Activated naive CD4-positive, alpha-beta T cell treated with anti-CD3 and anti-CD28 coated beads for 36 hours (primary cell): ENCODE data around the gene CELF4. TPM values are rescaled to one million over a fixed set of nuclear protein-coding genes. Genes with fewer than 3 reads are reported as not detected.

Experiments used
- CTCF ChIA-PET: fragments of 350-600 bp; sonication (Branson Sonifier 250); formaldehyde crosslinking; loops from one replicate; lab custom pipeline; 2021; ENCODE audit warnings: antibody characterized with exemption; lab: Charles Lee
- DNase-seq: peaks from one replicate; pipeline ENCODE4 v3.0.0-alpha.2; 2020
- H3K27ac Mint-ChIP-seq: one replicate; pipeline ENCODE4 v1.8.0; 2021; ENCODE audit warnings: mild to moderate bottlenecking, mixed read lengths
- H3K27me3 Mint-ChIP-seq: one replicate; pipeline ENCODE4 v1.8.0; 2021; ENCODE audit warnings: low read depth, mixed read lengths
- H3K36me3 Mint-ChIP-seq: one replicate; pipeline ENCODE4 v1.8.0; 2021; ENCODE audit warnings: low read depth, mixed read lengths
- H3K4me1 Mint-ChIP-seq: one replicate; pipeline ENCODE4 v1.8.0; 2021; ENCODE audit warnings: low read depth, mixed read lengths
- H3K4me3 Mint-ChIP-seq: one replicate; pipeline ENCODE4 v1.8.0; 2021; ENCODE audit warnings: mild to moderate bottlenecking, moderate library complexity, mixed read lengths
- H3K9me3 Mint-ChIP-seq: one replicate; pipeline ENCODE4 v1.8.0; 2021; ENCODE audit warnings: mixed read lengths
- intact Hi-C: fragments of 100-400 bp; cut with micrococcal nuclease; formaldehyde crosslinking; loops from one replicate; pipeline ENCODE4 v1.15.1; 2023
- total RNA-seq, 2 experiments: library from RNA; stranded (reverse); gene quantifications; one replicate each; pipeline ENCODE4 v1.2.3, GENCODE V29; 2021

Gene CELF4
- total RNA-seq, 2 experiments from 2014 or later, result not detected

DNA sequence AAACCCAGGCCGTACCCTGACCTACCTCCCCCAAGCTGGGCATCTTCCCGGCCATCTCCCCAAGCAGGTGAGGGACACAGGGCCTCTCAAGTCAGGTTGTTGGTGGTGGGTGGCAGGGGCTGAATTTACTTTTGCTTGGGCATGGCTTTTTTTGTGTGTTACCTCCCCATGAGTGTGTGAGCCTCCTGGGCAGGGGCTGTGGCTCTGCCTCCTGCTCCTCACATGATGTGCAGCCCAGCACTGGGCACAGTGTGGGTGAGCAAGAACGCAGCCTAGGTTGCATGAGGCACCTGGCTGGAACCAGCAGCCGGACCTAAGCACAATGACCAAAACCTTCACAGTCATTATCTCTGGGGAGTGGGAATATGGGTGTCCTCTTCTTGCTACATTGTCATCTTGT lies 22.3 kb downstream of the CELF4 start:
- no peak overlapping the region for H3K4me3 Mint-ChIP-seq
- intact Hi-C loops, result no loop called here
- peaks cover 1% of the 10 kb centered on the region for H3K4me1 Mint-ChIP-seq
- peaks cover 17% of the 10 kb centered on the region for H3K27me3 Mint-ChIP-seq
- H3K36me3 Mint-ChIP-seq, result no peaks in the 10 kb centered on the region
- DNase-seq, result no peak
- H3K27ac Mint-ChIP-seq, result no peak overlapping the region
- no peaks in the 10 kb centered on the region for H3K9me3 Mint-ChIP-seq
- CTCF ChIA-PET, result interaction anchor here (1.5 kb wide), 1 partner anchor 19 kb away, joined by 3 read pairs; no protein-coding TSS in a partner anchor

DNA sequence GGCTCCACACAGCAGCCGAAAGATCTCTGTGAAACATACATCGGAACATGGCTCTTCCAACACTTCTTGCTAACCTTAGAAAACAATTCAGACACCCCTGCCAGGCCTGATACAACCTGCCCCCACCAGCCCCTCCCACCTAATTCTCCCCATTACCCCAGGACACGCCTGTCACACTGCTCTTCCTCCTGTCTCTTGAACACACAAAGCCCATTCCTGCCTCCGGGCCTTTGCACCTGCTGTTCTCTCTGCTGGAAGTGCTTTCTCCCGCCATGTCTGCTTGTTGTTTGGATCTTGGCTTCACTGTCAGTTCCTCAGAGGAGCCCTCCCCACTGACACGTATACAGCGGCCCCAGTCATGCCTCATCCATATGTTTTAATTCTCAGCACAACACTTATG lies 24.1 kb downstream of the CELF4 start:
- DNase-seq, result no peak
- H3K4me1 Mint-ChIP-seq, result peaks cover 4% of the 10 kb centered on the region
- H3K9me3 Mint-ChIP-seq, result no peaks in the 10 kb centered on the region
- H3K36me3 Mint-ChIP-seq, result no peaks in the 10 kb centered on the region
- CTCF ChIA-PET, result interaction anchor here (0.6 kb wide), 1 partner anchor 238 kb away, joined by 3 read pairs; no protein-coding TSS in a partner anchor
- H3K27ac Mint-ChIP-seq, result no peak overlapping the region
- intact Hi-C loops, result no loop called here
- H3K27me3 Mint-ChIP-seq, result peaks cover 25% of the 10 kb centered on the region
- H3K4me3 Mint-ChIP-seq, result no peak overlapping the region

DNA sequence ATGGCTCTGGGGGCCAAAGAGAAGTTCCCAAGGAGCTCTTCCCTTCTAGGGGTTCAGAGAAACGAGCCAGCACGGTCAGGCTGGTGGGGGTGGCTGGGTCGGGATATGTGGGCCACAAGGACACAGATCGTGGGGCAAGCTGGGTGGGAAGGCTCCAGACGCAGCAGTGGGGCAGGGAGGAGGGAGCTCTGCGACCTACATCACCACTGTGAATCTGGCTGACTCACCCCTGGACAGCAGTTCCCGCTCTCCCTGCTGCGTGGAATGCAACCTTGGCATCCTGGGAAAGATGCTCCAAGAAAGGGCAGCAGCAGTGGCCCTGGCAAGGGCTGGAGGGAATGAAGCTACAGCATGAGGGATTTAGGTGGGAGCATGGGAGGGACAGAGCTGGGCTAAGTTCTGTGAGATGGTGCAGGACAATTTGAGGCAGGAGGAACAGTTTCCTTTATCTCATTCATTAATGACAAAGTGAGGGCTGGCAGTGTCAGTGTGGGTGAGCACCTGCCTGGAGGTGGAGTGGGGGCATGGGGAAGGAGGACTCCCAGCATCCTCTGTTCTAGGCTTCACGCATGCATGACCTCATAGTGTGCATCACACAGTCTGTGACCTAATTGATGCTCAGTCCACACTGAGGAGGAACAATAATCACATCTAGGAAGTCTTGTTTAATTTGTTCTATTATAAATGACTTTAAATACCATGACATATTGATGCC lies 25.0 kb downstream of the CELF4 start:
- intact Hi-C loops, result no loop called here
- Mint-ChIP-seq H3K9me3 (no peaks in the 10 kb centered on the region), H3K4me3 (no peak overlapping the region), H3K4me1 (peaks cover 4% of the 10 kb centered on the region), H3K36me3 (no peaks in the 10 kb centered on the region), H3K27me3 (peaks cover 25% of the 10 kb centered on the region), H3K27ac (no peak overlapping the region)
- CTCF ChIA-PET, result interaction anchor here (0.6 to 0.8 kb wide), 2 partner anchors 239 to 1054 kb away, joined by 3 read pairs; no protein-coding TSS in a partner anchor
- no peak for DNase-seq

DNA sequence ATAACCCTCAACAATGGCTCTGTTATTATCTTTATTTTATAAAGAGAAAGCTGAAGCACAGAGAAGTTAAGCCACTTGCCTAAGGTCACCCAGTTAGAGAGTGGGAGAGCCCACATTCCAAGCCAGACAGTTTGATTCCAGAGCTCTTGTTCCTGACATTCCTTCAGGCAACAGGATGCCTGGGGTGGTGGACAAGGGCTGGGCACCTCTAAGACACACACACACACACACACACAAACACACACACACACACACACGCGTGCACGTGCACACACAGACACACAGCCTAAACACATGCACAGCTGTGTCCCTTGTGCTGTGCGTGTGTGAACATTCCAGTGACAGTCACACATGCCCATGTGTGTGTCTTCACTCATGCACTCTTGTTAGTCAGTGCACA lies 26.4 kb downstream of the CELF4 start:
- peaks cover 25% of the 10 kb centered on the region for H3K27me3 Mint-ChIP-seq
- H3K36me3 Mint-ChIP-seq, result no peaks in the 10 kb centered on the region
- no peak for DNase-seq
- H3K4me3 Mint-ChIP-seq, result no peak overlapping the region
- intact Hi-C loops, result loop anchor here (5.0 kb wide), 2 partner anchors 217 to 597 kb away; no protein-coding TSS in a partner anchor
- CTCF ChIA-PET, result interaction anchor here (0.6 to 1.1 kb wide), 6 partner anchors 11 to 1055 kb away, joined by 3 to 4 read pairs (median 3); no protein-coding TSS in a partner anchor
- no peak overlapping the region for H3K27ac Mint-ChIP-seq
- no peaks in the 10 kb centered on the region for H3K9me3 Mint-ChIP-seq
- H3K4me1 Mint-ChIP-seq, result peaks cover 4% of the 10 kb centered on the region

DNA sequence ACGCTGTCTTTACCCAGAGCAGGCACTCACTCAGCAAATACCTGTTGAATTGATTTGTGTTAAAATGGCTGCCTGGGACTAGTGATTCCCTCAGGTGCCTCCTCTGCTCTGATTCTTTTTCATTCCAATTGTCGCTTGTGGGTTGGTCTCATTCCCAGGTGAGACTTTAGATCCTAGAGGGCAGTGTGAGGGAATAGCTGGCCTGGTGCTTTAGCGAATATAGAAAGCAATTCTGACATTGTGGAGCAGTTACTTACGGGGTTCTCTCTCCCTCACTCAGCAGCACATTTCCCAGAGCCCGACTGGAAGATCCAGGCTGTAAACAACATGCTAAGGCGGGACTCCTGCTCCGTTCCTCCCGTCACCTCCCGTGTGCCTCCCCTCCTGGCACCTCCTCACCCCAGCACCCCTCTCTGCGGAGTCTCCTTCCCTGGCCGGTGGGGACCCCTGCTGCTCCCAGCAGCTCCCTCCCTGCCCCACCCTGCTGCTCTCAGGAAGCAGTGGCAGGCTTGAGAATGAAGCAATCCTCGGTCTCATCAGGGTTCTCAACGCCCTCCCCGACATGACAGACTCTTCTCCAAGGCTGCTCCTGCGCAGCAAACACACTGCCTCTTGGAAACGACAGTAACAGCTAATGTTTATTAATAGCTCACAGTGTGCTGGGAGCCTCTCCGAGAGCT lies 26.9 kb downstream of the CELF4 start:
- Mint-ChIP-seq H3K36me3 (no peaks in the 10 kb centered on the region), H3K9me3 (no peaks in the 10 kb centered on the region)
- intact Hi-C loops, result loop anchor here (1.0 to 5.0 kb wide), 4 partner anchors 94 to 596 kb away; no protein-coding TSS in a partner anchor

DNA sequence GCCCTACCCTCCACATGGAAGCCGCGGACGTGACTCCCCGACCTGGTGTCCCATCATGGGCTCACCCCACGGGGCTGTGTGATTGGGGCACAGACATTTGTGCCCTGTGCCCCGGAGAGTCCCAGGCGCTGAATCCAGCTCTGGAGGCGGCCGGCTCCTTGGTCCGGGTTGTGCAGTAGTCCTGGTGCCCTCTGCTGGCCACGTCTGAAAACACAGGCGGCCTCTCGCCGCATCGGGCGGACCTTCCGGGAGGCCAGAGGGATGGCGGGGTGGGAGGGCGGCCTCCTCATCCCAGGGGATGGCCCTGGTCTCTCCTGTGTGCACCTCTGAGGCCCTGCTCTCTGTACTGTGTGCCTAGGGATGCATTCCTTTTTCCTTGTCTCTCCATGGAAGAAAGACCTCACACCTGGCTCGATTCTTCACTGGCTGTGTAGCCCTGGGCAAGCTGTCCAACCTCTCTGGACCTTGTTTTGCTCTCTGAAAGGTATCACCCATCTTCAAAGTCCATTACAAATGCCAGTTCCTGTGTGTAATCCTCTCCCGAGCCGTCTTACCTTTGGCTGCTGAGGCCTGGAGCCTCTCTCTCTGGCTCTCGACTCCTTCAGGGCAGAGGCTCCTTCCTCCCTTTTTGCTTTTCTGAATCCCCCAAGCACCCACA lies 27.6 kb downstream of the CELF4 start:
- peak; percentile 65 for DNase-seq
- Mint-ChIP-seq H3K36me3 (no peaks in the 10 kb centered on the region), H3K27me3 (peaks cover 25% of the 10 kb centered on the region), H3K9me3 (no peaks in the 10 kb centered on the region), H3K4me1 (peaks cover 4% of the 10 kb centered on the region), H3K27ac (no peak overlapping the region), H3K4me3 (no peak overlapping the region)
- CTCF ChIA-PET, result interaction anchor here (0.5 to 1.5 kb wide), 5 partner anchors 9 to 655 kb away, joined by 3 to 4 read pairs (median 3); no protein-coding TSS in a partner anchor
- intact Hi-C loops, result loop anchor here (1.0 to 5.0 kb wide), 4 partner anchors 94 to 596 kb away; no protein-coding TSS in a partner anchor

More for the DNA sequence above, 26.9 kb downstream of the CELF4 start:
- no peak for DNase-seq
- CTCF ChIA-PET, result interaction anchor here (0.6 to 1.5 kb wide), 5 partner anchors 20 to 196 kb away, joined by 3 to 4 read pairs (median 3); no protein-coding TSS in a partner anchor
- peaks cover 4% of the 10 kb centered on the region for H3K4me1 Mint-ChIP-seq
- peaks cover 25% of the 10 kb centered on the region for H3K27me3 Mint-ChIP-seq
- no peak overlapping the region for H3K27ac Mint-ChIP-seq
- no peak overlapping the region for H3K4me3 Mint-ChIP-seq

DNA sequence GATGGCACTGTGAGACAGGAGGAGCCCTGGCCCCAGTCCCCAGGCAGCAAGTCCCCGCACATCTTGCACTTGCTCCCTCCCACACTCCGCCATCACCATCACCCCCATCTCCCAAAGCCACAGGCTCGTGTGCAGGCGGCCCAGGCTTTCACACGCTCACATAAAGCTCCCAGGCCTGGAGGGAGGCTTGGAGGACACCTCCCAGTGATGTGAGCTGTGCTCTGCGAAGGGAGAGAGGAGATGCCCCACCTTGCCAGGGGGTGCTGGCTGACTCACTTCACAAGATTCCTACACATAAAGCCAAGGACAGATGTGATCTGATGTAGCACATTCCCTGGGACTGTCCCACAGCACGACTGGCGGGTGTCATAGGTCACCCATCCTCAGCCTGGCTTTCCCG lies 28.9 kb downstream of the CELF4 start:
- no peak for DNase-seq
- intact Hi-C loops, result loop anchor here (5.0 kb wide), 2 partner anchors 214 to 594 kb away; no protein-coding TSS in a partner anchor
- CTCF ChIA-PET, result no interaction called here
- no peaks in the 10 kb centered on the region for H3K9me3 Mint-ChIP-seq
- H3K4me3 Mint-ChIP-seq, result no peak overlapping the region
- peaks cover 4% of the 10 kb centered on the region for H3K4me1 Mint-ChIP-seq
- peaks cover 25% of the 10 kb centered on the region for H3K27me3 Mint-ChIP-seq
- no peaks in the 10 kb centered on the region for H3K36me3 Mint-ChIP-seq
- H3K27ac Mint-ChIP-seq, result no peak overlapping the region

DNA sequence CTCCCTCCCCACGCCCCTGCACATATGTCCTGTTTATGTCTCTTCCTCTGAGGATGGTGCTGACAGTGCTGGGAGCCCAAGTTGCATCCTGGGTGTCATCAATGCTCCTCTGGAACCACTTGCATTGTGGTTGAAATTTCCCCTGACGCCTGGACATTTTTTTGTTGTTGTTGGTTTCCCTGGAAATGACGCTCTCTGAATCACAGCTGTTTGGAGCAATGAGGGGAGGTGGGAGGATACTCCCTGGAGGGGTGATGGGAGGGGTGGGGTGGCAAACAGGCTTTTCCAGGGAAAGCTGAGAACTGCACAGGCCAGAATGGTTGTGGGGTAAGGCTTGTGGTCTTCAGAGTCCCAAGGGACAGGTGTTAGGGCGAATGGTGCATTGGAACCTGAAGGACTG lies 29.6 kb downstream of the CELF4 start:
- CTCF ChIA-PET, result interaction anchor here (1.4 kb wide), 1 partner anchor 150 kb away, joined by 3 read pairs; no protein-coding TSS in a partner anchor
- no peak overlapping the region for H3K27ac Mint-ChIP-seq
- DNase-seq, result no peak
- intact Hi-C loops, result loop anchor here (5.0 kb wide), 2 partner anchors 214 to 594 kb away; no protein-coding TSS in a partner anchor
- peaks cover 4% of the 10 kb centered on the region for H3K4me1 Mint-ChIP-seq
- H3K9me3 Mint-ChIP-seq, result no peaks in the 10 kb centered on the region
- H3K36me3 Mint-ChIP-seq, result no peaks in the 10 kb centered on the region
- H3K4me3 Mint-ChIP-seq, result no peak overlapping the region
- H3K27me3 Mint-ChIP-seq, result peaks cover 24% of the 10 kb centered on the region

DNA sequence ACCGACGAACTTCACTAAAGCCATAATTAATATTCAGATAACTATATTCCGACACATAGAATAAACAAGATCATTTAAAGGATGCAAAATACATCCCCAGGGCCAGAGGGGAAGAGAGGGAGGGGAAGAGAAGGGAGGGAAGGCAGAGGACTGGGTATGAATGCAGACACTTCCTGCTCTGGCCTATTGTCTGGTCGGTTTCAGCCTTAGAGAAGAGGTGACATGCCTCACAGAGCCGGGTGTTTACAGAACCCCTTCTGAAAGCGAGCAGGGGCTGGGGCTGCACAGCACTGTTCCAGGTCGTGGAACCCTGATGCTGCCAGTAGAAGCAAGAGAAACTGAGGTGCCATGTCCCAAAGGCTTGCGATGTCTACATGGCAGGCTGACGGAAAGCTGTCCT lies 31.0 kb downstream of the CELF4 start:
- DNase-seq, result no peak
- no peaks in the 10 kb centered on the region for H3K9me3 Mint-ChIP-seq
- H3K36me3 Mint-ChIP-seq, result no peaks in the 10 kb centered on the region
- intact Hi-C loops, result loop anchor here (5.0 kb wide), 2 partner anchors 212 to 592 kb away; no protein-coding TSS in a partner anchor
- H3K4me3 Mint-ChIP-seq, result no peak overlapping the region
- peaks cover 20% of the 10 kb centered on the region for H3K27me3 Mint-ChIP-seq
- CTCF ChIA-PET, result no interaction called here
- H3K4me1 Mint-ChIP-seq, result peaks cover 4% of the 10 kb centered on the region
- no peak overlapping the region for H3K27ac Mint-ChIP-seq

DNA sequence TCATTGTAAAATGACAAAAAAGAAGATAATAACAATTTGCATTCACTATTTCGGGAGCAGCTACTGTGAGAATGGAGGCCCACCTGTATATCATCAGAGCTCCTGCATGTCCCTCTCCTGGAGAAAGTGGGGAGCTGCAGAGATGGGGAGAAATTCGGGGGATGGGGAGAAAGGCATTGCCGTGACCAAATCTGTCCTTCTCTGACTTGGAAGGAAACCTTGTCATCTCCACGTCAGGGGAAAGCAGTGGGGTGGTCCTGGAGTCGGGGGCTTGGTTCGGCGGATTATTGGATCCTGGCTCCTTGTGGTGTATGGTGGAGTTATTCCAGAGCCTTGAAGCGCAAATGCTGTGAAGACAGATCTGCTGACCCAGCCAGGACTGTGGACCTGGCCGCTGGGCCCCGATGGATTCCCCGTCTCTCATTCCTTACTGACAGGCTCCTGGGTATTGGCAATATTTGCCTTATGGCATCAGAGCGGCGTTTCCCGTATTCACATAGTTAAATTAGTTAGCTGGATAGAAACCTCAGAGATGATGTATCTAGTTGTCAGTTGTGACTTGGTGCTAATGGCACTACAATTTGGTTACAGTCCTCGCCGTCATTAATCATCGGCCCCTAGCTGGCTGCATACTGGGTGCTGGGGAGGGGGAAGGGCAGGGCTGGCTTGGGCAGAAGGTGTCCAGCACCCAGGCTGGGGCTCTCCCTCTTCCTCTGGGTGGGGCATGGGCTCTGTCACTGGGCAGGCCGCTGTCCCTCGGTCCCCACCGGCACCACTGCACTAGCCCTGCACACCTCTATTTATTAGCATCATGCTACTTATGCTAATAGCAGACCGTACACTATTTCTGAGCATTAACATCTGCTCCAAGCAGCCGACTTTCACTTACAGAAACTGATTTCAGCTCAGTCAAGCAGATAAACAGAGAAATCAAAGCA lies 31.7 kb downstream of the CELF4 start:
- Mint-ChIP-seq H3K27me3 (peaks cover 18% of the 10 kb centered on the region), H3K36me3 (no peaks in the 10 kb centered on the region), H3K4me1 (peaks cover 4% of the 10 kb centered on the region), H3K27ac (no peak overlapping the region), H3K4me3 (no peak overlapping the region), H3K9me3 (no peaks in the 10 kb centered on the region)
- no peak for DNase-seq
- CTCF ChIA-PET, result no interaction called here
- intact Hi-C loops, result no loop called here

DNA sequence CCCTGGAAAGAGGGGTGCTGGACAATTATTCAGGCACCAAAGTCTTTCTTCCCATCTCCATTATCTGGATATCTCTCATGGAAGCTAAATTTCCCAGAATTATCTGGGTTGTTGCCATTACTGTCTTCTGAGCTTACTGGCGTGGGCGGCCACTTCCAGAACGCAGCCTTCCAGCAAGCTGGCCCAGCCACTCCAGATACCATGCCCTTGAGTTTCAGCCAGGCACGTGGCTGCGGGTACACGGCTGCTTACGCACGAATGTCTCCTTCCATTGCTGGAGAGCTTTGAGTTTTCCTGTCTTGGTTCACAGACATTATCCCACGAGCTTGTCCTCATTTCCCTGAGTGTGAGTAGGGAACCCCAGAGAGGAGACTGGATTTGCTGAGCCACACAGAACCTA lies 32.7 kb downstream of the CELF4 start:
- Mint-ChIP-seq H3K4me3 (no peak overlapping the region), H3K27ac (no peak overlapping the region), H3K36me3 (no peaks in the 10 kb centered on the region), H3K27me3 (peaks cover 9% of the 10 kb centered on the region), H3K9me3 (no peaks in the 10 kb centered on the region), H3K4me1 (no peaks in the 10 kb centered on the region)
- CTCF ChIA-PET, result no interaction called here
- intact Hi-C loops, result no loop called here
- DNase-seq, result no peak
